Left lobe of liver (tissue), 2 donors: ENCODE measurements around the gene ZNF281. TPM values are rescaled to one million over a fixed set of nuclear protein-coding genes. Genes with fewer than 3 reads are reported as not detected.
"Not testable (repeated sequence)": the region's sequence is repeated elsewhere in the genome, so short reads cannot be mapped to it uniquely, and the experiment has no call there.

Experiments used
- ATAC-seq: fragments of 200-7000 bp; cut with Tn5 transposase; one replicate; pipeline ENCODE4 v1.9.1; 2020; ENCODE audit warnings: mild to moderate bottlenecking, moderate library complexity
- DNase-seq: peaks from one replicate; pipeline ENCODE4 v3.0.0-alpha.2; 2020; ENCODE audit warnings: low spot score
- total RNA-seq: library from RNA; stranded (reverse); gene quantifications from one replicate; pipeline ENCODE4 v1.2.1, GENCODE V29; 2021
- donor health status: DM: no; HTN: no; CAD: no; lungs with moderate emphysema.
- donor health status: DM: no; HTN: yes; CAD: no.

Gene ZNF281
- total RNA-seq, 1 donor from 2014 or later = 13.7 TPM

DNA sequence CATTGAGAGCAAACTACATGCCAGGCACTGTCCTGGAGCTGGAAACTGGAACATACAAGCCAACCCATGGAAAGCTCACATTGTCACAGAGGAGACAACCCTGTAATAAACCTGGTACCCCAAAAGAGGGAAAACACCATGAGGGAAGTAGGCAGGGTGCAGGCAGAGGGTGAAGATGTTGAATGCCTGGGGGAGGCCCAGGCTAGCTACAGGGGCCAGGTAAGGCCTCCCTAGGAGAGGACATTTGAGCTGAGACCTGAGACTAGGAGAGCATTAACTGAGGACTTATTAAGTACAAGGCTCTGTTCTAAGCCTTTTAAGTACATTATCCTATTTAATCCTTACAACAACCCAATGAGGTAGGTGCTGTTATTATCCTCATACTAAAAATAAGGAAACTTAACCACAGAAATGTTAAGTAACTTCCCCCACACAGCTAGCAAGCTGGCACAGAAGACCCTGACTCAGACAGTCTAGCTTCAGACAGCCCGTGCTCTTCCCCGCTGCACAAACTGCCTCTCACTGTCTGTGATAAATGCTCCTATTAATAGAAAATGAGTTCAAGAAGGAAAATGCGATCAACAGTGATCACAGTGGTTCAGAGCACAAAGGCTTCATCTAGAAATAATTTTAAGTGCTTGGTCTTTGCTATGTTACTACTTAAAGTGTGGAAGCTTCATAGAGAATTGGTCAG is 41.8 kb downstream of the ZNF281 start:
- DNase-seq (no peak), ATAC-seq (no peak)

DNA sequence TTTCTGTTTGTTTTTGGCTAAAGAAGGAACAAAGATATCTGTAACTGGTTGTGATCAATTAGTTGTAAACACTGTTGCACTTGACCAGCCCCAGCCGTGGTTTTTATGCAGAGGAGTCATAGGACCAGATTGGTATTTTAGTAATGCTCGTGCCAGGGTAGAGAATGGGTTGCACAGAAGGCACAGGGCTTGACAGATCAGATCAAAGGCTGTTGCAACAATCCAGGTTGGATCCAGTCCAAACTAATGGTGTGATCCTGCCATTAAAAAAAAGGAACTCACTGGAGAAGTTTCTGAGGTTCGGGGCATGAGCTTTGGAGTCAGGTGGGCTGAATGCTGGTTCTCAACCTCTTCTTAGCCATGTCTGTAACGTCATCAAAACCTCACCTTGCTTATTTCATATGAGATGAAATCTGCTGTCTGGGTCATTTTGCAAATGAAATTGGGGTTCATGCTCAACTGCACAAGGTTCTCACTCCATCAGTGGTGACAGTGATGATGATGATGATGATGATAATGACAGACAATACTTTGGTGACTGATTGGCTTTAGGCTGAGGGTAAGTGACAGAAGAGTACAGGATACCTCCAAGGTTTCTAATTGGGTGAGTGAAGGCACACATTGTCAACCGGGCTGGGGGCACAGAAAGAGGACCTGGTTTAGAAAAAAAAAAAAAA is 43.1 kb downstream of the ZNF281 start:
- peak; percentile 66 for ATAC-seq
- peak; percentile 59 for DNase-seq

DNA sequence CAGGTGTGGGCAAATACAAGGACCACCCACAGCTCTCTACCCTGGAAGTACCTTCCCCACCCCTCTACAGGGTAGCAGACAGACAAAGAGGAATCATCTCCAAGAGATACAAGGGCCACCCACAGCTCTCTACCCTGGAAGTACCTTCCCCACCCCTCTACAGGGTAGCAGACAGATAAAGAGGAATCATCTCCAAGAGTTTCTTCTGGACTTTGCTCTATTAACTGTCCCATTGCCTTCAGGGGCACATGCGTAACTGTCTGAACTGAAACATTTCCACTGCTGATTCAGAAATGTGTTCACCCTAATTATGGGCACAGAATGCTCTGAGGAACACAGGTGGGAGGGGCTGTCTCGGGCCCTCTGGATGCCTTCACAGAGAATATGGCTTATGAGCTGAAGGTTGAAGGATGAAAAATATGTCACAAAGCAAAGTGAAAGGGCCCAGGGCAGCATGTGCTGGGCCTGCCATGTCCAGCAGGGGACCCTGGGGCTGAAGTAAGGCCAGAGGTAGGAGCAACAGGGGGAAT is 43.9 kb downstream of the ZNF281 start:
- DNase-seq (no peak), ATAC-seq (peak; percentile 27)

DNA sequence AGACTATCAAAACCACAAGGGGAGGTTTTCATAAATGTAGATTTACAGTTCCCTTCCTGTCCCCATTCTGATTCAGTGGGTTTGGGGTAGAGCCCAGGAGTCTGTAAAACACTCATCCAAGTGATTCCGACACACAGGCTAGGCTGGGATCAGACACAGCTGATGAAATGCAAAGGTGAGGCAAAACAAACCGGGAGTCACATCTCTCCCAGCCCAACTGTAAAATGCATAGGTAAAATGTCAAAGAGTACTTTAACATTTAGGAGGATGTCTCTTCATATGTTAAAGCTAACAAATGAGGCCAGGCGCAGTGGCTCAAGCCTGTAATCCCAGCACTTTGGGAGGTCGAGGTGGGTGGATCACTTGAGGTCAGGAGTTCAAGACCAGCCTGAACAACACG is 45.0 kb downstream of the ZNF281 start:
- no peak for ATAC-seq
- no peak for DNase-seq

DNA sequence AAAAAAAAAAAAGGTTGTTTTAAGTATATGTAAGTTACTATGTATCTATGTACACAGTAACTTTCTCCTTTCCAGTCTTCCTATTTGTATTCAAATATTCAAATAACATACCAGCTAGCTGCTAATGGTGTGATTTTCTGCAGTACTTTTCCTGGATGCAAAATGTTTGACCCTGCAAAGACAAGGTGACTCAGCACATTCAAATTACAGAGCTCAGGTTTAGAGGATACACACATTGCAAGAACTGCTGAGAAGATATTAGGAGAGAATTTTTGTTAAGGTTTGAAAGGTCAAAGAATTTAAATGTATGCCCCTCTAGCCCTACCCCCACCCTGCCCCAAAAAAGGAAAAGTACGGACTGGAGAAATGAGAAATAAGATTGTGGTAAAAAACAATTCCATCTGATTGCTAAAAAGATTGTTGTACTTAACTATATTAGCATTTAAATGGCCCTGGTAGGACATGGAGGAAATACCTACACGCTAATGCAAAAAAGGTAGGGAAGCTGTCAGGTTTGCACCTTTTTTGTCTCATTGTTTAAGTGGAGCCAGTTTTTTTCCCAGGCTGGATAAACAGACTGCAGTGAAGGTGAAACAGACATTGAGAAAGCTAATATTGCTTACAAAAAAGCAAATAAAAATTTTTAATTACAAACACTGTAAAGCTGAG is 45.6 kb downstream of the ZNF281 start:
- ATAC-seq = peak; percentile 49
- no peak for DNase-seq

DNA sequence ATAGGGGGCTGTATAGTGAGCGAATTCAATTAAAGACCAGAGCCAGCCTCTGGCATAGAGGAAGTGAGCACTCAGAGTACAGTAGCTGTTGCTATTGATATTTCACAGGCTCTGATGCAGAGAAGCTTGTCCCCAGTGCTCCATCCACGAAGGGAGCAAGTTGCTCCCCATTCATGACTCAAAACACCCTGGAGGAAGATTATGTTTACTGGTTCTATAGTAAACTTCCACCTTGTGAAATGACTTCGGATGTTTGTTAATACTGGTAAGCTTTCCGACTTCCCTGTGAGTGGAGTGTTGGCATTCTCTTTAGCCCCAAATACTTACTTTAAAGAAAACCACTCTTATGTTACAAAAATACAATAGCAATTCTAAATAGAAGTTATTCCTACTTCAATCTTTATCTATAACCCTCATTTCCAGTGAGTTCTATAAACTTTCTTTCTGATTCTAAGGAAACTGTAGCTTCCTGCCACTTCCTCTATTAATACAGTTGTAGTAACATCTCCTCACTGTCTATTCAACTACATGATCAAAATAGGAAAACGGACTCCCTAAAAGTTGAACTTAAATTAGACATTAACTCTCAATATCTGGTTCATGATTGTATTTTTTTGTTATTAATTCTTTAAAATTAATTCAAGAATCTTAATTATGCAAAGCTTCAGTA is 46.4 kb downstream of the ZNF281 start:
- ATAC-seq (no peak), DNase-seq (no peak)

DNA sequence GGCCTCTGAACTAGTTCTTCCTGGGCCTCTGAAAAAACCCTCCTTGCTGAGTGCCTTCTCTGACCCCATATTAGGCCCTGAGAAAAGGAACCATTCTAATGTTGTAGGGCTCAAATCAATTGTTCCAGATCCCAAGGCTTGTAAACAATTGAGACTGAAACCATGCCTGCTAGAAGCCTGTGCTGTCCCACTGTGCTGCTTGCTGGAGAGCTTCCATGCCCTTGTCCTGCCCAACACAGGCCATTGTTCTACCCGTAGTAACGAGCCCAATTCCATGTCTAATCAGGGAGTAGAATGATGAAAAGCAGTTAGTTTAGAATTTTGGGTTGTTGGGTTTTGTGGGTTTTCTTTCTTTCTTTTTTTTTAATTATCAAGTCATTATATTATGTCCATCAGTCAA is 47.4 kb downstream of the ZNF281 start:
- no peak for ATAC-seq
- DNase-seq = no peak

DNA sequence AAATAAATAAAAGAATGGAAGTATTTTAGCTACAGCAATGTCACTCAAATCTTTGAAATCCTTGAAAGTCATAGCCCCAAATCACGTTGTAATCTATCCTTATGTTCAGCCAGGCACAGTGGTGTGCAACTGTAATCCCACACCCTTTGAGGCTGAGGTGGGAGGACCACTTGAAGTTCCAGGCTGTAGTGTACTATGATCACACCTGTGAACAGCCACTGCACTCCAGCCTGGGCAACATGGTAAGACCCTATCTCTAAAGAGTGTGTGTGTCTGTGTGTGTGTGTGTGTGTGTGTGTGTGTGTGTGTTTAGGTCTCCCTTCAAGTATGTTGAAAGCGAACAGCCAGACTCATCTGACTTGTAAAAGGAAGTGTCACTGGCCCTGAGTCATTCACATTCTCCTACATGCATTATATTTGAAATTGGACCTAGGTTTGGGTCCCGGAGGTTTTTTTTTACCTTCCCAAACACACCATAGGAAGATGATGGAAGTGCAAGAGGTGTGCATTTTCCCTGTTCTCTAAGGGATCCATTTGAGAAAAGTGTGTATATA is 50.1 kb downstream of the ZNF281 start:
- no peak for DNase-seq
- ATAC-seq = no peak

DNA sequence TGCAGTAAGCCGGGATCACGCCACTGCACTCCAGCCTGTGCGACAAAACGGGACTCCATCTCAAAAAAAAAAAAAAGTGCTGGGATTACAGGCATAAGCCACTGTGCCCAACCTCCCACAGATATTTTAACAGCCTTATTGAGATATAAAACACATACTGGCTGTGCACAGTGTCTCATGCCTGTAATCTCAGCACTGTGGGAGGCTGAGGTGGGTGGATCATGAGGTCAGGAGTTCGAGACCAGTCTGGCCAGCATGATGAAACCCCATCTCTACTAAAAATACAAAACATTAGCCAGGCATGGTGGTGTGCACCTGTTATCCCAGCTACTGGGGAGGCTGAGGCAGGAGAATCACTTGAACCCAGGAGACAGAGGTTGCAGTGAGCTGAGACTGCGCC is 51.9 kb downstream of the ZNF281 start:
- not testable (repeated sequence) for DNase-seq, ATAC-seq

DNA sequence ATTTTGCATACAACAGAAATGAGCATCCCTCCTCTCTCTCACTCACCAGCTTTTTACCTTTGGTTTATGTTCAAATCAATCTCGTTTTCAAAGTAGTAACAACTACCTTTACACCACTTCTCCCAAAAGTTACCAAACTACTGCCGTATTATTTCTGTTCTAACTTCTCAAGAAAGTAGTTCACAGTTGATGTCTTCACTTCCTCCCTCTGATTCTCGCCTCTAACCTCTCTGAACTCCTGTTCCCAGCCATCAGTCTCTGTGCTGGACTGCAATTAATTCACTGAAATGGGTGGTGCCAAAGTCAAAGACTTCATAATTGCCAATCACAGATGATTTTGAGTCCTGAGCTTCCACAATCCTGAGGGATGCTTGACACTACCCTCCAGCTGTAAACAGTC is 54.0 kb downstream of the ZNF281 start:
- ATAC-seq (no peak), DNase-seq (no peak)

Other genes with a start within 250 kb of the ZNF281 start
- 0.10 TPM for gene KIF14, start 210.7 kb upstream of the ZNF281 start, total RNA-seq